AG09319 (cell line): ENCODE data around the gene ZNF385D.
"Not testable (repeated sequence)": the region's sequence is repeated elsewhere in the genome, so short reads cannot be mapped to it uniquely, and the experiment has no call there.

Experiments used
- DNase-seq: peaks from one replicate; pipeline ENCODE4 v3.0.0-alpha.2; 2010; ENCODE audit warnings: low read depth; ENCODE audit errors: extremely low read depth
- CTCF ChIP-seq: IDR thresholded peaks from 2 replicates; pipeline ENCODE4 v1.5.1; 2011; ENCODE audit warnings: low read depth, mild to moderate bottlenecking, inconsistent platforms, low read length, moderate library complexity

ZNF385D gene

GRCh38 chr3:21390856-21391255, 360.2 kb downstream of the ZNF385D start:
- DNase-seq = no peak
- TF ChIP-seq CTCF = no peak

- DNase-seq = peak; percentile 32
- TF ChIP-seq CTCF = no peak
Observed at GRCh38 chr3:21390136-21390535, 360.9 kb downstream of the ZNF385D start.

GRCh38 chr3:21387142-21387826, 363.7 kb downstream of the ZNF385D start:
- not testable (repeated sequence) for DNase-seq

GRCh38 chr3:21378036-21378435, 373.0 kb downstream of the ZNF385D start:
- not testable (repeated sequence) for DNase-seq

GRCh38 chr3:21377071-21377769, 373.8 kb downstream of the ZNF385D start:
- no peak for TF ChIP-seq CTCF

GRCh38 chr3:21372316-21372715, 378.7 kb downstream of the ZNF385D start:
- TF ChIP-seq CTCF = no peak
- DNase-seq = no peak

More at GRCh38 chr3:21377071-21377769, 373.8 kb downstream of the ZNF385D start:
- peak; percentile 47 for DNase-seq
